Measurements from ENCODE around the gene TBK1.

Gene TBK1

DNA sequence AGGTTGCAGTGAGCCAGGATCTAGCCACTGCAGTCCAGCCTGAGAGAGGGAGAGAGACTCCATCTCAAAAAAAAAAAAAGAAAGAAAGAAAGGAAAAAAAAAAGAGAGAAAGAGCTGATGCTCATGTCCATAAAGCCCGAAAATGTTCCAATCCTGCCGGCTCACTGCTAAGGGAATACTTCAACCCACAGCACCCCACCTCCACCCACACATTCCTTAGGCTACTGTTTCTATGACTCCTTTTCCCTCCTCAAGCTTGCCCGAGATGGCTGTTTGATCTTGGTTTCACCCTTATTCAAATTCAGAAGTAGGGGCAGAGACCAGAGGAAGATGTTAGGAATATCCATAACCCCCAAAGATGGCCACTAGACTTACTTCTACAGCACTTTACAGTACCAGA lies 98.8 kb downstream of the TBK1 start:
- no peak for DNase-seq

DNA sequence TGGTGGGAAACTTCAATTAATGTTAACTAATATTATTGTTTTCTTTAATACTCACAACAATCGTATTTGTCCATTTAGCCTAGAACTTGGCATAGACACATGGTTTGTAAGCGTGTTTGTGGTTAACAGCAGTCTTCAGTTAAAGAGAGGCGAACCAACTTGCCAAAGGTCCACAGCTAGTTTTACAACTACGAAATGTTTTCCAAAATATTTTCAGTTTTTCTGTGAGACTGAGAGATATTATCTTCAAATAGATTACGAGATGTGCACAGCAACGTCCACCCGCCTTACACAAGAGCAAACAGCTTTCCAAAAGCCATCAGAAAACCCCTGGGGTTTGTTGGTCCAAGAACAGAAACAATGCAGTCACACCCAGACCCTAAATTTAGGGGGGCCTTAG lies 99.8 kb downstream of the TBK1 start:
- DNase-seq: no peak
